SK-N-SH treated with all-trans-retinoic acid at 6 μM for 48 hours (cell line): ENCODE results near the gene ALDH1L2.

Source experiments
- ARNTL ChIP-seq: fragments of 450-650 bp; formaldehyde crosslinking; IDR thresholded peaks from 2 replicates; pipeline ENCODE4 v1.5.0; 2020; ENCODE audit warnings: low read depth, mild to moderate bottlenecking, moderate library complexity, borderline replicate concordance
- CREB5 ChIP-seq: fragments of 250-450 bp; sonication (Bioruptor Pico); IDR thresholded peaks from 2 replicates; pipeline ENCODE4 v1.5.1; 2020; ENCODE audit warnings: low read depth, mild to moderate bottlenecking, moderate library complexity
- CSDC2 ChIP-seq: fragments of 250-450 bp; sonication (Bioruptor Pico); IDR thresholded peaks from 2 replicates; pipeline ENCODE4 v1.5.0; 2020; ENCODE audit warnings: mild to moderate bottlenecking, moderate library complexity
- ESRRG ChIP-seq: fragments of 250-450 bp; sonication (Bioruptor Pico); IDR thresholded peaks from 2 replicates; pipeline ENCODE4 v1.6.1; 2021; ENCODE audit warnings: mild to moderate bottlenecking
- PATZ1 ChIP-seq: fragments of 250-450 bp; sonication (Bioruptor Pico); IDR thresholded peaks from 2 replicates; pipeline ENCODE4 v1.8.0; 2020; ENCODE audit warnings: mild to moderate bottlenecking, moderate library complexity, borderline replicate concordance
- SNAI2 ChIP-seq: fragments of 250-450 bp; sonication (Bioruptor Pico); IDR thresholded peaks from 2 replicates; pipeline ENCODE4 v1.5.0; 2020; ENCODE audit warnings: mild to moderate bottlenecking, moderate library complexity
- ZFP3 ChIP-seq: fragments of 250-450 bp; sonication (Bioruptor Pico); IDR thresholded peaks from 2 replicates; pipeline ENCODE4 v1.5.0; 2020; ENCODE audit warnings: mild to moderate bottlenecking, moderate library complexity

- TF ChIP-seq CSDC2 (CRISPR knock-in tag) (no peak), ESRRG (CRISPR knock-in tag) (no peak), ZFP3 (CRISPR knock-in tag) (no peak), SNAI2 (CRISPR knock-in tag) (no peak), CREB5 (CRISPR knock-in tag) (no peak), PATZ1 (CRISPR knock-in tag) (no peak), ARNTL (CRISPR knock-in tag) (no peak)
These were observed 6.1 kb upstream of the ALDH1L2 start for GRCh38 chr12:105090361-105090760.
